GM19193 (cell line): ENCODE data around the gene CCDC175.

Source experiments
- POLR2A ChIP-seq: IDR thresholded peaks from 4 replicates; pipeline ENCODE4 v1.6.1; 2011; ENCODE audit not compliant: insufficient read depth, insufficient read length; ENCODE audit errors: extremely low read depth

The CCDC175 gene

GRCh38 chr14:59510001-59510400 lies 66.6 kb downstream of the CCDC175 start:
- TF ChIP-seq POLR2A = no peak

DNA sequence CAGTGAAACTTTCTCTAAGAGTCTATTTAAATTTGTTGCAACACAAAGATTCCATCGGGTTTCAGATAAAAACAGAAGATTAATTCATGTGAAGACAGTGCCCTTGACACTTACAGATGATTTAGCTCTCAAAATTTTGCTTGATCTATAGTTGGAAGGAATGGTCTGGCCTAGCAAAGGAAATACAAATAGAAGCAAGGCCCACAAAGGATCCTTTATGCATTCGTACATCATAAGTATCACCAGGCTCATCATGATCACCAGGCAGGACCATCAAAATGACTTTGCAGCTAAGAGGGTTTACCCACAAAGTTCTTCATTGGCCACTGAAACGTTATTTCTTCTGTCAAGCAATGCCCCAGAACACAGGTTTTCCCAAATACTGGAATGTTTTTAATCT lies 67.5 kb downstream of the CCDC175 start:
- TF ChIP-seq POLR2A = no peak

DNA sequence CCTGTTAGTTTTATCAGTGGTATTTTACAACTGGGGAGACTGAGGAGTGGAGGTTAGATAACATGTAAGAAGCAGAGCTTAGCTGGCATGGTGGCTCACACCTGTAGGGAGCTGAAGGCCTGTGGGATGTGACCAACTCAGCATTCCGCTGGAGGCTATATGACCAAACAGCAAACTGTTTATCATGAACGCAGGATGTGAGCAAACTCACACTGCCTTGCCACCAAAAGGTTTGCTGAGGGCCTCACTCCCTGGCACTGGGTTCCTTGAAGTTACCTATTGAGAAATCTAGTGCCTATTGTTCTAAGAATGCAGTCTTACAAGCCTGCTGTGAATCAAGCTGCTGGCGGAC lies 68.9 kb downstream of the CCDC175 start:
- TF ChIP-seq POLR2A = no peak

DNA sequence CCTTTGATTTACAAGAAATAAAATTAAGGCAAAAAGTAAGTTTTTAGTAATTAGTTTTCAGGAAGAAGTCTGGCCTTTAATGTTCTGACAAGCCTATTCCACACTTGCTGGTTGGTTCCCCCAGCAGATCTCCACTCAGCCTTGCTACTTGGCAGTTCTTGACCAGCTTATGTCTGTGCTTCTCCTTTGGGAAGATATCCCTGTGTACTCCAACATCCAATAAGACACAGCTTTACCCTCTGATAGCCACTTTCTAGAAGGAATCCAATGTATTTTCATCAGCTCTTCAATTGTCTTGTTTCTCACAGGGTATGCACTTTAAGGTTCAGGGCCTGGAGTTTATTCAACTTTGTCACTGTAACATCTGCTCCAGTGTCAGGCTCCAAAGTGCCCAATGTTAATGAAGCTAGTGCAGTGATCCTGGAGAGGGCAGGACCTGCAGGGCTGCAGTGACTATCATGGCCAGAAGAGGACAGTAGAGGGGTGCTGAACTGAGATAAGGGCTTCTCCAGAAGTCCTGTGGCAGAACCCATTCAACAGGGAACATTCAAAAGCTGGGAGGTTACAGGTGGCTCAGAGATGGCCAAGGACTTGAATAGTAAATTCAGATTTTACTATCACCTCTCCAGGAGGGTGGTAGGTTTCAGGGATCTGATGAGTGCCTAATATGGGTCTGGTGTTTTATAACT lies 69.4 kb downstream of the CCDC175 start:
- TF ChIP-seq POLR2A = no peak

DNA sequence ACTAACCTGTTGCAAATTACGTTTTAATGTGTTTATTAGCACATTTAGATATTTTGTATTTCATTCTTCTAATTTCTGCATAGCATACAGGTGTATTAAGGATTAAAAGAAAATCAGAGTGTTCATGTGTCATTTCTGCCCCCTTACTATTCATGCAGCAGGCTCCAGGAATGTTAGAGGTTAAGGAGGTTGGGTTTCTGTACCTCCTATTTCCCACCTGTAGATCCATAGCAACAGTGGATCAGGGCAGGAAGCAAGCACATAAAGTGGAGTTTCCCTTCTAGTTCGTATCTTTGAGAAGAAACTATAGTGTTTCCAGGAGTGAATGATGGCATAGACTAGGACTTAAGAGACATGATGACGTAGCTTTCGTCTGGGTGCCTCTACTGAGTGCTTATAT lies 73.4 kb downstream of the CCDC175 start:
- no peak for TF ChIP-seq POLR2A

DNA sequence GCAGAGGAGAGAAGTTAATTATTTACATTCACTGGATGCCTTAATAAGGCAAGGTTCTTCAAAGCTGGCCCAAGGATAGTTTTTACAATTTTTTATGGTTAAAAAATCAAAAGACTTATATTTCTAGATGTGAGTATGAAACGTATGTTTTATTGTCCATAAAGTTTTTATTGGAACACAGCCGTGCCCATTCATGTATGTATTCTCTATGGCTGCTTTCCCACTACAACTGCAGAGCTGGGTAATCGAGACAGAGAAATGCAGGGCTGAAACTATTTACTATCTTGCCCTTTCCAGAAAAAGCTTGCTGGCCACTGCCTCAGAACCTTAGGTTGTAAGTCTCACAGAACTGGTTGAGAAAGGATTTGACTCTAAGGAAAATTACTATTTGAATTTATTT lies 75.9 kb downstream of the CCDC175 start:
- TF ChIP-seq POLR2A = no peak

DNA sequence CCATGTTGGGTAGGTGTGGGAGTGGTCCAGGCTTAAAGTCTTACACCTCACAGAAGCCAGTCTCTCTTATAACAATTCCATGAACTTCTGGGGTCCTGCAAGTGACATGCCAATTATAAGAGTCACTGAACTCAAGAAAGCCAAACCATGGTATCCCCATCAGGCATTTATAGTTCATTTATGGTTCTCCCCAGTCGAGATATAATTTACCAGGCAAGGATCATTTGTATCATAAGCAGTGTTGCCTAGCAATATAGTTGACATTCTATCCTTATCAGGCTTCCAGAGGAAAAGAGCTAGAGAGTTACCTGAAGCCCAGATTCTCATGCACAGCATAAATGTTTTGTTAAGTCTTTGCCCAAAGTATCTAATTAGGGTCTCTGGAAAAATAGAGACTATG lies 84.2 kb downstream of the CCDC175 start:
- no peak for TF ChIP-seq POLR2A

GRCh38 chr14:59490756-59491155 lies 85.9 kb downstream of the CCDC175 start:
- TF ChIP-seq POLR2A = no peak

DNA sequence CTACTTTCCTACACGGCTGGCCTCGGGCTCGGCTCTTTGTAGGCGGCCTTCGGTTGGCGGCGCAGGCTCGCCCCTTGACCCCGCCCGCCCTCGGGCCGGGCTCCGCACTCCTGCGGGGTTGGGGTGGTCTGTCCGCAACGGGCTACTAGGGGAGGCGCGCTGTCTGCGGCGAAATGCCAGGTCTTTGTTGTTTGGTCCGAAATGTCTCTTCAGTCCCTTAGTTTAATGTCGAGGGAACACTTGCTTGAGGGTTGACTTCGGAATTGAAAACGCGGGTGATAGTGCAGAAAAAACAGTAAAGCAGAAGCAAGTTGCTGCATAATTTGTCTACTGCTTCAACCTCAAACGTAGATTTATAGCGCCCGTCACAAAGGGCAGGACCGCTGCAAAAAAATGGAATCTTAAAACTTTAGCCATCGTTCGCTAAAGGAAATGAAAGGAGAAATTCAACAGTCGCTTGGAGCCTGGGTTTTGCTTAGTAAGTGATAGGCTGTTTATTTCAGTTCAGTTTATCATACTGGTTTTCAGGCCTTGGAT lies 91.9 kb downstream of the CCDC175 start:
- no peak for TF ChIP-seq POLR2A

- TF ChIP-seq POLR2A = peak; percentile 90
Measured at GRCh38 chr14:59483819-59484638, 92.6 kb downstream of the CCDC175 start, which contains the start of the genes JKAMP and L3HYPDH. JKAMP (plus strand) TSS chr14:59484517; CDS start chr14:59484590, 73 bp downstream. L3HYPDH (minus strand) TSS chr14:59484408; CDS start chr14:59484316, 92 bp downstream.

DNA sequence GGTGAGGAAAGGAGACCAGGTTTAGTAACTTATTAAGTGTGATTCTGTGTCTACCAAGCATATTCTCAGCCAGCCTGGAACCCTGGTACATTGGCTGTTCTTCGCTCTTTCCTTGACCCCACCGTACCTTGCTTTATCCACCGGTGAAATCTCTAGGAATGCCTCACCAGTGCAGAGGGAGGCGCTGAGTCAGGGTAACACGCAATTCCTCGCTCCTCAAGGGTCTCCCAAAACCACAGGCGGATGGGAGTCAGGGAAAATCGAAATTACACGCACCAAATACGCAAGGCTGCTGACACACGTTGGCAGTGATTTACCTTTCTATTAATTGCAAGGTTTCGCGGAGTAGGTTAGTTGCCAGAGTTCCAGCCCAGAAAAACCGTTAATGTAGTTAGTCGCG lies 93.2 kb downstream of the CCDC175 start:
- no peak for TF ChIP-seq POLR2A

DNA sequence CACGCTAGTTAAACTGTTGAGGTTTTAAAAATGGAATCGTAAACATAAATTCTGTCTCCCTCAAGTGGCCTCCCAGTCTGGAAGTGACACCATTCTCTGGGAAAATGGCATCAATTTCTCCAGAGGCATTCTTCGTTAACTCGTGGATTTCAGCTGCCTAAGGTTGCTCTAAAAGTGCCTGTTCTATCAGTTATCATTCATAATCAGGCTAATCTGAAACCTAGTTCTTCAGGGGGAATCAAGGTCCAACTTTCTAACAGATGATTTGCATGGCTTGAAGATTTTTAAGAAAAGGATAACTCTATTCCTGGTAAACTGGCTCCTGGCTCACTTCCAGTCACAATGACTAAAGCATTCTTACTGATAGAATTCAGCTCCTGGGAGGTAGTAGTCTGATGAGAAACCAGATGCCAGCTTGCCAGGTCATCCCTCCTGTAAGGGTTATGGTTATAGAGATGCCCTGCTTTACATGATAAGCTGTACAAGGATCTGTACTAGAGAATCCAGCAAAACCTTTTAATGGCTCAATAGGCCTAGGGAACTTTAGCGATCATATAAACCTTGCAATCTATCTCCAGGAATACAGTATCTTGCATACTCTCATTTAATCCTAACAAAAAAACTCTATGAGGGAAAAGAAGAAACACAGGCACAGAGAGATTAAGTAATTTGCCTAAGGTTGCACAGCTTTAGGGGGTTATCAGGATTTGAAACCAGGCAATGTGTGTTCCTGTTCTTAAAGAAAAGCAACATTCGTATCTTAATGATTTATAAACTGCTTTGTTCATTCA lies 93.9 kb downstream of the CCDC175 start:
- no peak for TF ChIP-seq POLR2A

DNA sequence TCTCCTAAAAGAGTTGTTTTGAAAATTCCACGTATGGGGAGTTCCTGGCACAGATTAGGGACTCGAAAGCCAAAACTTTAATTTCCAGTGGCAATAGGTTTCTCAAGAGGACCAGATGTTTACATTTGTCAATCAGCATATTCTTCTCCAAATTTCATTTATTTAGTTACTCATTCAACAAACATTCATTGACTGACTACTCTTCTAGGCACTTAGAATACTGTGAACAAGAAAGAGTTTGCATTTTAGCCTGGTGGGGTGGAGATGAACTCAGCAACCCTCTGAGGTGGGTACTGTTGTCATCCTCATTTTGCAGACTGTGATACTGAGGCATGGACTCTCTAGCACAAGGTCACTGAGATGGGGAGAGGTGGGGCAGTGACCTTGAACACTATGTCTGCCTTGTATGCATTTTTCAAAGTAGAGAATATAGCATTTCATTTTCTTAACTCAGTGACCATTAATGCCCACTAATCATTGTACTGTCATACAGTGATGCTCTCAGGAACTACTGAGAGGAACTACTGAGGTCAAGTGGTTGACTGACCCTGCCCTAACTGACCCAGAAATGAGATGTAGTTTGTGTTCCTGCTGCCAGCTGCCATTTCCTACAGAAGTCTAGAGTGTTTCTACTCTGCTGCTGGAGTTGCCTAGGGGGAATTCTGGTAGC lies 94.6 kb downstream of the CCDC175 start:
- no peak for TF ChIP-seq POLR2A

GRCh38 chr14:59481407-59481806 lies 95.2 kb downstream of the CCDC175 start:
- no peak for TF ChIP-seq POLR2A
